NCI-H69 (cell line): Measurements from ENCODE around the gene MASP2.

Experiments used
- DNase-seq: peaks from one replicate; lab custom pipeline; 2025; lab: John Stamatoyannopoulos, UW

Gene MASP2

DNA sequence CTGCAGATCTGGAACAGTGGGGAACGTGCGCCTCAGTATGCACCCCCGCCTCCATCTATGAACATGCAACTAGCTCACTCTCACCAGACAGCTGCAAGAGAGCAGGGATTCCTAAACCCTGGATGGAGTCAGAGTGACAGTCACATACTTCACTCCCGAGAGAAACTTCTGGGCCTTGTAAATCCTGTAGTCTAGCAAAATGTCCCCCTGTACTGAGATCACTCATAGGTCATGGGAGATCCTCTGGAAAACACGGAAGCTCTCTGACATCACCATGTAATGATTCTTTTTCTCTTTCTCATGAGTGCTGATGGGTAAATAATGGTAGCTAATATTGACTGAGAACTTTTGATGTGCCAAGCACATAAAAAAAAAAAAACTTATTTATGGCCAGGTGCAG is 57.9 kb downstream of the MASP2 start:
- DNase-seq = no peak

DNA sequence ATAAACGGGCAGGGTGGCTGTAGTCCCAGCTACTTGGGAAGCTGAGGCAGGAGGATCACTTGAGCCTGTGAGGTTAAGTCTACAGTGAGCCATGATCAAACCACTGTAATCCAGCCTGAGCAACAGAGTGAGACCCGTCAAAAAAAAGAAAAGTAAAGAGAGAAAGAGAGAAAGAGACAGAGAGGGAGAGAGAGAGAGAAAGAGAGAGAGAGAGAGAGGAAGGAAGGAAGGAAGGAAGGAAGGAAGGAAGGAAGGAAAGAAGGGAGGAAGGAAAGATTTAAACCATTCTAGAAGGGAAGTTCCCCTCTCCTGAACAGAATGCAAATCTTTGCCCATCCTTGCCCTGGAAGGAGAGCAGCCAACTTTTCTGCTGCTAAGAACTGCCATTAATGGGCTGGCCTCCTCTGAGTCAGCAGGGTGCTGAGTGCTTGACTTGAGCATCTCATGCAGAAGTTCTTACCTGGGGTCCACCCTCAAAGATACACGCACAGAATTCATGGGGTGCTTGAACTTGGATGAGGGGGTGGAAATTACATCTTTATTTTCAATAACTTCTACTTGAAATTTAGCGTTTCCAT is 59.1 kb downstream of the MASP2 start:
- DNase-seq = no peak

DNA sequence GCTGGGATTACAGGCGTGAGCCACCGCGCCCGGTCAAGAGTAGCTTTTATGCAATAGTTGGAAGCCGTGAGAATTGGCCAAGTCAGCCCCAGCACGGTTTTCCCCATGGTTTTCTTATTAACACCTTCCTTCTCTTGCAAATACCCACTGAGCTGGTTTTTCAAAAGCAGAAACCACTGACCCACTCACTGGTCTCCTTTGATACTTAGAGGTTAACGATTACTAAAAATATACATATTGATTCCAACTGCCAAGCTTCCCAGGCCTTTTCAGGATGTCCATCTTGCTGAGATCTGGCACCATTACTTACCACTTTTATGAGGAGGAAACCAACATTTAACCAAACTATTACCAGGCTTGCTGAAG is 60.5 kb downstream of the MASP2 start:
- no peak for DNase-seq

DNA sequence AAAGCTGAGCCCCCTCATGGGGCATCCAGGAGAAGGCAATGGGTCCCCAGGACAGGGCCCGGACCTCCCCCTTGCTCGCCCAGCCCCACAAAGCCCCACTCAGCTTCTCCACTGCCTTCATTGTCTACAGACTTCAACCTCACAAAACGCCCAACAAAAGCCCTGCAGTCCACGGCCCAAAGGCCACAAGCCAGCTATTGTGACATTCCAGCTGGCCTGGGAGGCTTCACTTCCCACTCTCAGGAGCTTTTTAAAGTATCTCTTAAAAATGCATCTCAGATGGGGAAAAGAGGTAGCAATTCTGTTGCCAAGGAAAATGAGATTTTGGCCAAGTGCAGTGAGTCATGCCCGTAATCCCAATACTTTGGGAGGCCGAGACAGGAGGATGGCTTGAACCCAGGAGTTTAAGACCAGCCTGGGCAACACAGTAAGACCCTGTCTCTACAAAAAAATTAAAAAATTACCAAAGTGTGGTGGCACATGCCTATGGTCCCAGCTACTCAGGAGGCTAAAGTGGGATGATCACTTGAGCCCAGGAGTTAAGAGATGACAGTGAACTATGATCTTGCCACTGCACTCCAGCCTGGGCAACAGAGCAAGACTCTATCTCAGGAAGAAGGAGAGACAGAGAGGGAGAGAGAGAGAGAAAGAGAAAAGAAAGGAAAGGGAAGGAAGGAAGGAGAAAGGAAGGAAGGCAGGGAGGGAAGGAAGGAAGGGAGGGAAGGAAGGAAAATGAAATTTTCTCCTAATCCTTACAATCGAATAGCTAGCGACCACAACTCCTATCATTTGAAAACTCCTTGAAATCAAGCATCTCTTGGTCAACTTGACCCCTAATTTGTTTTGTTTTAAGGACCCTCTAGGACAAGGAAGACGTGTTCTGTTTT is 66.0 kb downstream of the MASP2 start:
- no peak for DNase-seq

DNA sequence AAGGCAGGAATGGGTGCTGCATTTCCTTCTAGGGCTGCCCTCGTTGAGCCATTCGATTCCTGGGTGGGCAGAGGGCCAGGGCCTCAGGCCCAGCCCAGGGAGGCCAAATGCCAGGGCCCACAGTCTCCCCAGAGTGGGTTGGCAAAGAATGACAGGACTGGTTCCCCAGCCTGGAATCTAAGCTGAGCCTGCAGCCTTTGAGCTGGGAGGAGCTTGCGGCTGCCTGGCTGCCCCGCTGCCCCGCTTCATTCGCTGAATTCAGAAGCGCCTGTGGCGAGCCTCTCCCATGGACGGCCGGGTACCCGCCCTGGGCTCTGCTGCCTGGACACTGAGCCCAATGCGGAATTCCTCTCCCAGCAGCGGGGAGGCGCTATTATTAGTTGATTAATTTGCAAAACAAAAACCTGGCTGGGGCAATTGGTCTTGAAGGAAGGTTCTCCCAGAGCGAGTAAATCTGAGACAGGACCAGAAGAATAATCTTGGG is 66.9 kb downstream of the MASP2 start:
- no peak for DNase-seq

DNA sequence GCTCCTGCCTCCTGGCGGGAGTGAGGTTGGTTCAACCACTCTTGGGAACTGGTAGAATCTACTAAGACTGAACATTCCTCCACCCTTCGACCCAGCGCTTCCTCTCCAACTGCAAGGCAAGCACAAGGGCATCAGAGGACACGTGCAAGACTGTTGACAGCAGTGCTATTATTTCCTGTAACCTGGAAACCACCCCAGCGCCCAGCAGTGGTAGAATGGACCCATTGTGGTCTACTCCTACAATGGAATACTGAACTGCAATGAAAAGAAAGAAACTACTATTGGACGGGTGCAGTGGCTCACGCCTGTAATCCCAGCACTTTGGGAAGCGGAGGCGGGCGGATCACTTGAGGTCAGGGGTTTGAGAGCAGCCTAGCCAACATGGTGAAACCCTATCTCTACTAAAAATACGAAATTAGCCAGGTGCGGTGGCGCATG is 67.5 kb downstream of the MASP2 start:
- DNase-seq = no peak

DNA sequence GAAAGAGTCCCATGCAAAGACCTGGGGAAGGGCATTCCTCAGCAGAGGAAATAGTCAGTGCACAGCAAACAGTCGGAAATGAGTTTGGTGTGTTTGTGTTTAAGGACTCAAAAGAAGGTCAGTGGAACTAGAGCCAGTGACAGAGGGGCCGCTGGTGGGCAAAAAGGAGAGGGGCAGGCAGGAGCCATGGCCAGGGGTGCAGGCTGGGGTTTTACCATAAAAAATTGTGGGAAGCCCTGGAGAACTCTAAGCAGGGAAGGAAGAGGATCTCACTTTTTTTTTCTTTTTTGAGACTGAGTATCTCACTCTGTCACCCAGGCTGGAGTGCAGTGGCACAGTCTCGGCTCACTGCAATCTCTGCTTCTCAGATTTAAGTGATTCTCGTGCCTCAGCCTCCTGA is 68.3 kb downstream of the MASP2 start:
- DNase-seq = no peak
